GM18502 (cell line): ENCODE data around the gene TMIE.

Experiments
- ATAC-seq: cut with Tn5 transposase; IDR thresholded peaks from one replicate; pipeline ENCODE4 v1.9.1; 2021; ENCODE audit warnings: mild to moderate bottlenecking; ENCODE audit not compliant: unreplicated experiment, poor library complexity

The TMIE gene

GRCh38 chr3:46701181-46701939, at the start of gene TMIE:
Gene TMIE (plus strand): TSS chr3:46701392. CDS start chr3:46701488, 96 bp downstream.
- no peak for ATAC-seq

DNA sequence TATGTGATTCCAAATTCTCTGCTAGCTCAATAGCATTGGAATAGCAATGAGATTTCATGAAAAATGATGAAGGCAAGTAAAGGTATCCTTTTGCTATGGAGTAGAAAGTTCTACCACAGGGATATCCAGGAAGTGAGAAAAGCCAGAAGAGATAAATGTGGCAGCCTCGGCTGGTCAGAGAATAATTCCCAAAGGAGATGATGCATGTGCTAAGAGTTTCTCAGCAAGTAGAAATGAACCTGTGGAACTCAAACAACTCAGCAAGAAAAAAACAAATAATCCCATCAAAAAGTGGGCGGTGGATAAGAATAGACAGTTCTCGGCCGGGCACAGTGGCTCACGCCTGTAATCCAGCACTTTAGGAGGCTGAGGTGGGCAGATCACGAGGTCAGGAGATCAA, 45.9 kb upstream of the TMIE start:
- ATAC-seq: no peak

- no peak for ATAC-seq
Observed at GRCh38 chr3:46656778-46657556, 44.2 kb upstream of the TMIE start.

DNA sequence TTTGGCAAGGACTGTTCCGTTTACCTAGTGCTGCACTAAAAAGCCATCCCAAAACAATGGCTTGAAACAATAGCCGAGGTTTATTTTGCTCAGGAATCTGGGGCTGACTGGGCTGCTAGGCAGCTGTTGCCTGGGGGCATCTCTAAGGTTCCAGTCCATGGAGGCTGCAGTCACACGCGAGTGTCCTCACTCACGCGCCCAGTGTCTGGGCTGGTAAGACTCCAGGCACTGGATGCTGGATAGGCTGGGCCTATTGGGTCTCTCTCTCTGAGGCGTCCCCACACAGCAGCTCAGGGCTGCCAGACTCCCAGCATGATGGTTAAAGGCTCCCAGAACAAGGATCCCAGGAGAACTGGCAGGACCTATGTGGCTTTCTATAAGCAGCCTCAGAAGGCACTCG, 41.9 kb upstream of the TMIE start:
- ATAC-seq: no peak

DNA sequence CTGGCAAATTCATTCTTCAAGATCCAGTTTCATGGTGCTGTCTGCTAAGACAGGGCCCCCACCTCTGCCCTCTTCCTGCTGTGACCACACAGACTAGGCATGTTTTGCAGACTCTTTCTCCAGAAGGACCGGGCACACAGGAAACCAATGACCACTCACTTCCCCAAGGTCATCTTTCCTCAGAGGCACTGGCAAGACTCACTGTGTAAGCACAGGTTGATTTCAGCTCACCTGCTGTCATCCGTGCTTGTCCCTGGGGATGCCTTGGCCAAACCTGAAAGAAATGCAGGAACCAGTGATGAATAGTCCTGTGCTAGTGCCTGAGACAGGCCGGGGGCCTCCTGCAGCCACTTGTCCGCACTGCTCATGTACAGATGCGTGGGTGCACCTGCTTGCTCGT, 41.2 kb upstream of the TMIE start:
- no peak for ATAC-seq

- no peak for ATAC-seq
Observed at GRCh38 chr3:46660543-46661523, 40.4 kb upstream of the TMIE start.

DNA sequence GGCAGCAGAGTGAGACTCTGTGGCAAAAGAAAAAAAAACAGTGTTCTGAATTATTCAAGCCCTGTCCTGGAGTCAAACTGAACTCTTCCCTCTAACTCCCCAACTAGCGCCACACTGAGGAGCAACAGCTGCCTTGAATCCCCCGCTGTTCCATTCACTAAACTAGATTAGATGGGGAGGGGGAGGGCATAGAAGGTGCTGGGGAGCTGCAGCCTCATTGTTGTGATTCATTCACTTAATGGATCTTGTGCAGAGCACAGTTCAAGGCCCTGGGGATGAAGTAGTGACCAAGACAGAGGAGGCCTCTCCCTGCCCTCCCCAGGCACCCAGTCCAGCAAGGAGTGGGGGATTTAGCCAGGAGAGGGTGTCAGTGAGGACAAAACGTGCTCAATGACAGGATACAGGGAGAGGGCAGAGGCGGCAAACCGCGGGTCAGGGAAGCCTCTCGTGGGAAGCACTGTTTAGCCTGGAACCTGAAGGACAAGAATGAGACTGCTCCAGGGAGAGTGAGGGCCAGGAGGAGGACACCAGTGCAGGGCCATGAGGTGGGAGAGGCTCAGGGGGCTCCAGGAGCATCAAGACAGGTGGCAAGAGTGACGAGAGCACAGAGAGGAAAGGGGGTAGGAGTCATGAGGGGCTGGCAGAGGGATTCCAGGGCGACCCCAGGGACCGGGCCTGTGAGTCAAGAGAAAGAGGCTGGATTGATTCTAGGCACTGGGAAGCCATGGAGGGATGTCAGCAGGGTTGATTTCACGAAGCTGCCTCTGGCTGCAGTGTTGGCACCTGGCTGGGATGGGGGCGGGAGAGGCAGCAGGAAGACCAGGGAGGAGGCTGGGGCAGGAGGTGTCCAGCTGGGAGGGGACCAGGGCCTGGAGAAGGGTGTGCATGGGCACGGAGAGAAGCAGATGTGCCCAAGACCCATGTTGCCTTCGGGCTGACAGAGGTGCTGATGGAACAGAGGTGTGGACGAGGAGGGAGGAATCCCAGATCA, 39.1 kb upstream of the TMIE start:
- no peak for ATAC-seq

DNA sequence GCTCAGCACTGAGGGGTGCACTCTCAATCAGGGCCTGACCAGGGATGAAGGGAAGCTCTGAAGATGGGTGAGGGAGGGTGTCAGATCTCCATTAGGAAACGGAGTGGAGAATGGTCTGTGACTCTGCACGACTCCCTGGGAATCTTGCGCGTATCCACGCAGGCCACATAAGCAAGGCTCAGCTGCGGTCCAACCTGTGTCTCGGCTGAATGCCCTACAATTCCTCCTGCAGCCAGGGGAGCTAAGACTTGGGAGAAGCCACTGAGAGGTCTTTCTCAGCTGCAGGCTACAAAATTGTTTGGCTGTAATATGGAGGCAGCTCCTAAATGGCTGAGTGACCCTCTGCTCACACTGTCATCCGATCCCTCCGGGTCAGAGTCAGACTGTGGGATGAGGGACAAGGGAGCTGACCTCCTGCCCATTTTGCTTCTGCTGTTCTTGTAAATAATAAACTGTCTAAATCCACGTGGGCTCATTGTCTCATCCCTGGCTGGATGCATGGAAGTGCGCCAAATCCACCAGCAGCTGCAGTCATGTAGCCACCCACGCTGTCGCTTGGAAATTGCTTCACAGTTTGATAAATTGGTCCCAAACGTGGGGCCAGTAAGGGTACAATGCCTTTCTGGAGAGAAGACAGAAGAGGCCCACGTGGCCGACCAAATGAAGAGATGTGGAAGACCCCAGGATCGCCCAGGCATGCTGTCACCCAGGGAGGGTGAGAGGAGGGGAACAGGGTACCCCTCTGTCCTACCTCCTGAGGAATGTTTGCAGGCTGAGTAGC, 38.2 kb upstream of the TMIE start:
- ATAC-seq: no peak

DNA sequence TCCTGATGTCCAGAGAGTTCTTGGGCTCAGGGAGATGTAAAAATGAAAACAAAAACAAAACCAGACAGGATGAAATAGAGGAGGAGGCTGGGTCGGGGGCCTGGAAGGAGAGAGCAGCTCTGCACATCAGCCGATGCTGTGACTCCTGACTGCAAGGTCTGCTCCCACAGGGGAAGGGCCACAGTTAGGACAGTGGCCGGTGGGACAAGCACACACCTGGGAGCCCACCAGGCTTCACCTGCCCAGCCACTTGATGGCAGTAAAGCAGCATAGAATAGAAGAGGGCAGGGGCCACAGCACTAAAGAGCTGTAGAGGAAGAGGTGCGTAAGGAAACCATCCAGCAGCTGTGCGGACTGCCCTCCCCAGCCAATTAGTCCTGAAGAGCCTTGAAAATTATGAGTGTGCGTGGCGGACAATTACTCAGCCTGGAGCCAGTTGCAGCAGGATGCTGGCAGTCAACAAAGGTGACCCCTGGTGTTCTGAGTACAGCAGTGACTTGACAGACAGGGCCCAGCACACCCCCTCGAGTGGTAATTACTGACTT, 37.5 kb upstream of the TMIE start:
- no peak for ATAC-seq

GRCh38 chr3:46664188-46664970, 36.8 kb upstream of the TMIE start:
- no peak for ATAC-seq

GRCh38 chr3:46664971-46665762, 36.0 kb upstream of the TMIE start:
- ATAC-seq: no peak

DNA sequence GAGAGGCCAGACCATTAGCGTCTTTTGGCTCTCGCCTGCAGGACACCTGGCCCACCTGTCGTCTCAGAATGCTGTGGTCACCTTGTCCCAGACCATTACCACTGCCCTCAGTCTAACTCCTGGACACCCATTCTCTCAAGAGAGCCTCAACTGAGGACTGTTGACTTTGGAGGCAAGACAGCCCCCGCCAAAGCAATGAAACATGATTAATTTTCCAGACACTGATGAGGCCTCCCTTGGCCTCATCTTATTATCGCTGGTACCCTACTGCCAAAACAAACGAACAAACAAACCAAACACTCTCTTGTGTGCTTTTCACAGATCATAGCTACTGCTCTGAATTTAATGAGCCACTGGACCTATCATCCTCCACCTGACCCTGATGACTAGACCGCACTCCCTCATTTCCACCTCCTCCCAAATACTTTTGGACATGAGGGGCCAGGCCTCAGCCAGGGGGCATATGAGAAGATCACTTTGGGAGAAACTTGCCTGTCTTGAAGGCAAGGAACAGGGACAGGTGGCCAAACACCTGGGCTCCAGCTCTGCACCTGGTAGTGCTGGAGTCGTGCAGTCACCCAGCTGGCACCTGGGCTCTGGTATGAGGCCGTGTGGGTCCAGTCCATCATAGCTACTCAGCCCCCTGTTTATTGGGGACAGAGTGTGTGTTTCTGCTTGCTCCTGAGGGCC, 35.3 kb upstream of the TMIE start:
- no peak for ATAC-seq

- ATAC-seq: no peak
Observed at GRCh38 chr3:46666453-46666845, 34.7 kb upstream of the TMIE start.

- no peak for ATAC-seq
Observed at GRCh38 chr3:46667061-46667621, 34.1 kb upstream of the TMIE start.

DNA sequence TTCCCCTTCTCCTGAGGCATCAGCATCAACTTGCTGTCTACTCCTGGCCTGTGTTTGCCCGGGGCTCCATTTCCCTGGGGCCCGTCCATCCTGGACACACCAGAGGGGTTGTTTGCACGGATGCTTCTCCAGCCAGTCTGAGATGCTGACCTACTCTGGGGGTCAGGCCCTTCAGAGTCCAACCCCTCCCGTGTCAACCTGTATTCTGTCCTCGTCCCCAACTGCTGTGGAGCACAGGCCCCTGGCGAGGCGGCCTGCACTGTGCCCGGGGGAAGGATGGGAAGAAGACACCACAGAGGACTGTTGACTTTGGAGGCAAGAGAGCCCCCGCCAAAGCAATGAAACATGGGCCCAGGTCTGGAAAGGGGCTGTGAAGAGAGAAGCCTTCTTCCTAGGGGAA, 33.5 kb upstream of the TMIE start:
- no peak for ATAC-seq

DNA sequence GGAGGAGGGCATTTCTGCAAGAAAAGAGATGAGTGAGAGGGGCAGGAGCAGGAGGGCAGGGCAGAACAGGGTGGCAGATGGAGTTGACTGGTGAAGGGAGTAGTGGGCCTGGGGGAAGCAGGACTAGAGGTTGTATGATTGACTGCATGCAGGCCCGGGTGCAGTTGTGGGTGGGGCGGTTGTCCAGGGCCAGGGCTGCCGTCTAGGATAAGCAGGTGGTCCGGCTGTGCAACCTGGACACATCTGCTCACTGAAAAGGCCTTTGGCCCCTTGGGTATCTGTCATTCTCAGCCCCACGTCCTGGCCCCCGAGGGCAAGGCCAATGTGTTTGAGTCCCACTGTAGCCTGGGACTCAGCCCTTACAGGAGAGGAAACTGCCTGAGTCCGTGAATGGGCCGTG, 33.1 kb upstream of the TMIE start:
- ATAC-seq: no peak
